ENCODE results near the gene TSSK6. TPM values are rescaled to one million over a fixed set of nuclear protein-coding genes. Genes with fewer than 3 reads are reported as not detected.

The TSSK6 gene
- total and polyA plus RNA-seq, 2 of the 4 experiments (the other 2 are of a cell fraction), result 1.3 to 2.2 TPM

DNA sequence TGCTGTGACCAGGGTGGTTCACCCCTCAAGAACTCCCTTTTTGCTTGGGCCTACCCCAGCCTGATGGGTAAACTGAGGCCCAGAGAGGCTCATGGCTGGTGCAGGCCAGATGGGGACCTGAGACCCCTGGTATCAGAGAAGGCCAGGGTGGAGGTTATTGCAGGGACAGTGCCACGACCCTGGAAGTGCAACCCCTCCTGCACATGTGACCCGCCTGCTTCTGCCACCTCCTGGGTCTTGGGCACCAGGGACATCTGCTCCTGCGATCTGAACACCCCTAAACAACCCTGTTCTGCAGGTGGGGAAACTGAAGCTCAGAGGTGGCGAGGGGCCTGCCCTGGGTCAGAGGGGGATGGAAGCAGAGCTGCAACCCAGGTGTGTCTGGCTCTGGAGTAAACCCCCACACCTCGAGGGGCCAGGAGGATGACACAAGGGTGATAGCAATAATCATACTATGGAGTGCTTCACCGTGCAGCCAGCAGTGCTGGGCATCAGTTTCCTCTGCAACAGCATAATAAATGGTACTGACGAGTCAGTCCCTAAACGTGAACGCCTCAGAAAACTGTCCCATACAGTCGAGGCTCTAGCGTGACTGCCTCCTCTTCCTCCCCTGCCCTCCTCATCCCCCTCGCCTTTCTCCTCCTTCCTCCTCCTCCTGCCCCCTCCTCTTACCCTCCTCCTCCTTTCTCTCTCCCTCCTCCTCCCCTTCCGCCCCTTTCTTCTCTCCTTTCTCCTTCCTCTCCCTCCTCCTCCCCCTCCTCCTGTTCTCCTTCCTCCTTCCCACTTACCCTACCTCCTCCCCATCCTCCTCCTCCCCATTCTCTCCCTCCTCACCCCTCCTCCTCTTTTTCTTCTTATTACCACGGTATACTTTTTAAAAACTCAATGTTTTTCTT, 17.7 kb upstream of the TSSK6 start:
- Histone ChIP-seq H2AFZ (replicated peaks; ENCODE audit: low read length, poor library complexity) (peak overlapping the region; percentile 38), H2AK5ac (ENCODE audit: low read depth, low read length) (no peak overlapping the region), H3K9me1 (ENCODE audit: insufficient read depth, low read length) (no peaks in the 10 kb centered on the region), H2BK20ac (ENCODE audit: low read depth, low read length) (no peak overlapping the region), H3K79me1 (ENCODE audit: low read depth in 1 of 2, low read length in 2 of 2) (no peaks in the 10 kb centered on the region; a peak in 1 of 4 replicates), H3K4me1 (ENCODE audit: control insufficient read depth, insufficient read depth, low read length) (peaks cover 5% of the 10 kb centered on the region), H3K4me2 (ENCODE audit: low read depth, low read length) (no peak overlapping the region), H3K18ac (ENCODE audit: low read depth, low read length) (no peak overlapping the region), H4K20me1 (ENCODE audit: insufficient read depth, low read length) (peaks cover 11% of the 10 kb centered on the region; the same call in 1 of the 2 replicates), H3K9ac (ENCODE audit: low read depth, low read length) (no peak overlapping the region), H2AK9ac (replicated peaks; ENCODE audit: low read depth, low read length, poor library complexity) (no peak overlapping the region), H4K91ac (ENCODE audit: insufficient read depth, low read depth, low read length) (no peak overlapping the region), H2BK15ac (ENCODE audit: low read depth, low read length) (no peak overlapping the region), H3K27ac (ENCODE audit: insufficient read depth, low read length) (no peak overlapping the region), H4K5ac (ENCODE audit: low read depth, low read length) (no peak overlapping the region), H3K23ac (ENCODE audit: low read depth, low read length) (no peak overlapping the region), H2BK5ac (ENCODE audit: low read depth, low read length, poor library complexity, severe bottlenecking) (no peak overlapping the region), H2BK120ac (ENCODE audit: low read depth, low read length) (no peak overlapping the region), H3K4ac (ENCODE audit: low read depth, low read length) (no peak overlapping the region), H3K14ac (replicated peaks; ENCODE audit: low read depth, low read length) (no peak overlapping the region), H3K27me3 (ENCODE audit: control insufficient read depth, insufficient read depth, low read length) (peaks cover 4% of the 10 kb centered on the region; the same call in 1 of the 2 replicates), H3K36me3 (ENCODE audit: control insufficient read depth, insufficient read depth, low read length) (peaks cover 4% of the 10 kb centered on the region; the same call in 1 of the 2 replicates), H3K56ac (ENCODE audit: extremely low read depth, insufficient read depth, low read length) (no peak overlapping the region), H3K4me3 (ENCODE audit: insufficient read depth, low read depth, low read length) (no peak overlapping the region), H3K9me3 (ENCODE audit: control insufficient read depth, insufficient read depth, low read length) (no peaks in the 10 kb centered on the region), H4K8ac (ENCODE audit: low read depth in 2 of 2, low read length in 2 of 2) (no peak overlapping the region)
- ChIA-PET CTCF (interaction anchor here (0.8 to 1.8 kb wide), 6 partner anchors 11 to 111 kb away, joined by 3 to 11 read pairs (median 5); partner anchors contain the start of gene GMIP), POLR2A (ENCODE audit: unreplicated experiment) (no interaction called here)
- in situ Hi-C loops (cut with MboI; ENCODE audit: low sequenced_read_pairs) (loop anchor here (25.0 kb wide), 1 partner anchor 429 kb away; no protein-coding TSS in a partner anchor), intact Hi-C loops (cut with micrococcal nuclease) (loop anchor here (1.0 kb wide), 1 partner anchor 110 kb away; the partner anchor contains the start of gene GMIP), dilution Hi-C loops (cut with HindIII; ENCODE audit: low sequenced_read_pairs, unreplicated experiment) (no loop called here)
- BruUV-seq (replicated peaks), result no TSS peak
- no peak for DNase-seq
- TF ChIP-seq POLR2A (IDR thresholded peaks at IDR 0.05; ENCODE audit: low read depth, low read length) (no peak), CHD1 (IDR thresholded peaks at IDR 0.05; ENCODE audit: low read depth, low read length) (no peak), ELK1 (IDR thresholded peaks at IDR 0.05; ENCODE audit: borderline replicate concordance, low read depth, low read length) (no peak)
- 69 to 100% methylated on average over 1 to 9 of the region's 14 CpGs for WGBS, 2 experiments (ENCODE audit: extremely low coverage in 2 of 2, insufficient read length in 1 of 2)
- ATAC-seq (ENCODE audit: low read depth), result no peak

Data from IMR-90 (cell line).